K562 (cell line): ENCODE results near the gene EPHB6. TPM values are rescaled to one million over a fixed set of nuclear protein-coding genes. Genes with fewer than 3 reads are reported as not detected.
A peak's percentile ranks its signal among the peaks of the same experiment; 100 is the strongest.

Source experiments
- BRD9 ChIP-seq: fragments of 450-650 bp; IDR thresholded peaks from 2 replicates; pipeline ENCODE4 v1.6.1; 2018; ENCODE audit warnings: low read depth; ENCODE audit not compliant: partially characterized antibody
- DMBX1 ChIP-seq: fragments of 250-450 bp; sonication (Bioruptor Pico); IDR thresholded peaks from 2 replicates; pipeline ENCODE4 v1.8.0; 2022; ENCODE audit warnings: inconsistent platforms, mild to moderate bottlenecking, moderate library complexity, borderline replicate concordance
- FOSL1 ChIP-seq: fragments of 200-800 bp; sonication (Bioruptor generic); conservative IDR thresholded peaks from 2 replicates; pipeline ENCODE4 v1.6.1; 2016; ENCODE audit warnings: missing genetic modification characterization, missing compliant biosample characterization
- FOXA3 ChIP-seq, 2 experiments: fragments of 450-650 bp in 1 of 2; sonication (generic) in 1 of 2; formaldehyde crosslinking; IDR thresholded peaks in 1 of 2; conservative IDR thresholded peaks in 1 of 2; 2 replicates each; pipeline versions ENCODE4 v1.4.0 to v1.8.0; 2020 to 2022; ENCODE audit warnings: mild to moderate bottlenecking in 2 of 2, missing genetic modification reagents in 1 of 2
- GABPB1 ChIP-seq: sonication (generic); formaldehyde crosslinking; IDR thresholded peaks from 2 replicates; pipeline ENCODE4 v1.8.0; 2022; ENCODE audit warnings: mild to moderate bottlenecking, missing genetic modification reagents
- GABPB2 ChIP-seq: fragments of 250-450 bp; sonication (Bioruptor Pico); conservative IDR thresholded peaks from 2 replicates; pipeline ENCODE4 v1.5.1; 2021; ENCODE audit warnings: mild to moderate bottlenecking
- HMBOX1 ChIP-seq: sonication (generic); IDR thresholded peaks from 2 replicates; pipeline ENCODE4 v1.6.1; 2016
- HSF4 ChIP-seq: fragments of 250-450 bp; sonication (Bioruptor Pico); IDR thresholded peaks from 2 replicates; pipeline ENCODE4 v2.1.2; 2022; ENCODE audit warnings: mild to moderate bottlenecking, moderate library complexity, borderline replicate concordance
- KLF16 ChIP-seq: IDR thresholded peaks from 2 replicates; pipeline ENCODE4 v1.6.1; 2016; ENCODE audit warnings: antibody characterized with exemption
- MAX ChIP-seq: sonication (generic); formaldehyde crosslinking; IDR thresholded peaks from 2 replicates; pipeline ENCODE4 v1.9.0; 2022; ENCODE audit warnings: mild to moderate bottlenecking, missing genetic modification reagents
- MBD2 ChIP-seq: sonication (generic); IDR thresholded peaks from 2 replicates; pipeline ENCODE4 v1.6.1; 2016; ENCODE audit warnings: low read depth, borderline replicate concordance
- MCM5 ChIP-seq: fragments of 450-650 bp; IDR thresholded peaks from 2 replicates; pipeline ENCODE4 v1.6.1; 2016; ENCODE audit warnings: low read depth
- MED1 ChIP-seq: sonication (generic); formaldehyde crosslinking; IDR thresholded peaks from 2 replicates; pipeline ENCODE4 v1.8.1; 2023; ENCODE audit warnings: missing genetic modification reagents, borderline replicate concordance
- MXI1 ChIP-seq: IDR thresholded peaks from 2 replicates; pipeline ENCODE4 v1.6.1; 2011; ENCODE audit warnings: low read depth, mild to moderate bottlenecking, improper control_type of control experiment, low read length
- NFE2L1 ChIP-seq: fragments of 450-650 bp; IDR thresholded peaks from 2 replicates; pipeline ENCODE4 v1.6.1; 2016; ENCODE audit warnings: missing genetic modification characterization, low read depth, mild to moderate bottlenecking, missing compliant biosample characterization, moderate library complexity, borderline replicate concordance
- NFIX ChIP-seq: fragments of 250-450 bp; sonication (Bioruptor Pico); IDR thresholded peaks from 2 replicates; pipeline ENCODE4 v1.4.0; 2020; ENCODE audit warnings: low read depth, mild to moderate bottlenecking, moderate library complexity
- NR2C2 ChIP-seq, 2 experiments: fragments of 200-800 bp in 1 of 2; sonication (Bioruptor generic) in 1 of 2; sonication (generic) in 1 of 2; formaldehyde crosslinking in 1 of 2; IDR thresholded peaks; 2 replicates each; pipeline versions ENCODE4 v1.6.1 to v1.8.0; 2016 to 2022; ENCODE audit warnings: mild to moderate bottlenecking in 1 of 2, missing compliant biosample characterization in 1 of 2, missing genetic modification characterization in 1 of 2, missing genetic modification reagents in 1 of 2
- PML ChIP-seq: IDR thresholded peaks from 2 replicates; pipeline ENCODE4 v1.6.1; 2012; ENCODE audit warnings: low read length, inconsistent platforms
- RBM17 ChIP-seq: fragments of 200-400 bp; formaldehyde crosslinking; IDR thresholded peaks from 2 replicates; pipeline ENCODE4 v1.6.1; 2017; ENCODE audit warnings: low read depth, mild to moderate bottlenecking, low read length, borderline replicate concordance
- RBM34 ChIP-seq: fragments of 200-400 bp; formaldehyde crosslinking; IDR thresholded peaks from 2 replicates; pipeline ENCODE4 v1.6.1; 2018; ENCODE audit warnings: low read length, borderline replicate concordance; ENCODE audit not compliant: insufficient read depth
- SMAD1 ChIP-seq: fragments of 150-350 bp; IDR thresholded peaks from 2 replicates; pipeline ENCODE4 v1.6.1; 2014; ENCODE audit warnings: low read length, low read depth; ENCODE audit not compliant: partially characterized antibody
- TAF1 ChIP-seq: IDR thresholded peaks from 2 replicates; pipeline ENCODE4 v1.6.1; 2011; ENCODE audit warnings: mild to moderate bottlenecking, low read length, moderate library complexity; ENCODE audit not compliant: insufficient read depth, control insufficient read depth, severe bottlenecking; ENCODE audit errors: extremely low read depth
- TRIM28 ChIP-seq: fragments of 450-650 bp; IDR thresholded peaks from 2 replicates; pipeline ENCODE4 v1.6.1; 2017
- U2AF2 ChIP-seq: fragments of 200-400 bp; formaldehyde crosslinking; optimal IDR thresholded peaks from 2 replicates; pipeline ENCODE3; 2017; ENCODE audit warnings: low read depth, mild to moderate bottlenecking, low read length
- ZFP91 ChIP-seq: sonication (generic); formaldehyde crosslinking; IDR thresholded peaks from 2 replicates; pipeline ENCODE4 v1.8.0; 2022; ENCODE audit warnings: mild to moderate bottlenecking, missing genetic modification reagents
- ZFPM2 ChIP-seq: fragments of 250-450 bp; sonication (Bioruptor Pico); IDR thresholded peaks from 2 replicates; pipeline ENCODE4 v1.5.1; 2022; ENCODE audit warnings: mild to moderate bottlenecking
- polyA plus RNA-seq, 8 experiments: library from polyadenylated mRNA; depleted of rRNA in 4 of 8; stranded (reverse) in 5 of 8; unstranded in 3 of 8; fragments of >200 nt; fragmentation: Nextera tagmentation in 2 of 8; fragmentation: Illumina TruSeq in 1 of 8; extraction: Ambion mirVana in 2 of 8; extraction: Trizol in 1 of 8; gene quantifications; 2 replicates each; pipeline versions ENCODE4 v1.2.1 to v1.2.3, GENCODE V29; 2011 to 2014; ENCODE audit warnings: inconsistent platforms in 1 of 8, missing spikeins in 1 of 8
- total RNA-seq, 7 experiments: library from RNA; depleted of rRNA in 6 of 7; stranded (reverse); fragments of >200 nt in 6 of 7; fragmentation: Illumina TruSeq in 2 of 7; extraction: Trizol in 2 of 7; gene quantifications; 2 replicates each; pipeline versions ENCODE4 v1.2.1 to v1.2.3, GENCODE V29; 2011 to 2021; ENCODE audit warnings: low replicate concordance in 1 of 7

The EPHB6 gene
- total and polyA plus RNA-seq, 9 of the 15 experiments (the other 6 are each of a cell fraction or from before 2014, with no cell fraction given): 1.4 to 123 (median 7.6) TPM

GRCh38 chr7:142808802-142809583, 45.9 kb upstream of the EPHB6 start (continued):
- no peak; the same call in 1 of the 2 replicates for TF ChIP-seq ZFP91 (CRISPR knock-in tag)
- no peak for TF ChIP-seq RBM34
- peak; percentile 74 for TF ChIP-seq MBD2
- TF ChIP-seq GABPB2 (CRISPR knock-in tag): no peak
- TF ChIP-seq NFIX (CRISPR knock-in tag): no peak
- peak; percentile 10; the same call in 1 of the 2 replicates for TF ChIP-seq HMBOX1
- no peak for TF ChIP-seq ZFPM2
- no peak for TF ChIP-seq TRIM28
- no peak for TF ChIP-seq NFE2L1 (tag)
- 0 out of 2 replicates have a peak, but pooled peaks have one; percentile 15 for TF ChIP-seq DMBX1 (CRISPR knock-in tag)
- no peak for TF ChIP-seq MXI1
- TF ChIP-seq U2AF2: no peak
- no peak for TF ChIP-seq HSF4
- TF ChIP-seq FOXA3 (CRISPR knock-in tag; conservative IDR thresholded peaks at IDR 0.05 in 1 of 2, IDR thresholded peaks at IDR 0.05 in 1 of 2): 0 out of 4 replicates have a peak, but pooled peaks of 1 of the 2 experiments have one; percentile 14
- no peak for TF ChIP-seq MED1 (CRISPR knock-in tag)
- TF ChIP-seq BRD9: no peak
- peak; percentile 50 for TF ChIP-seq MAX (CRISPR knock-in tag)
- peak; percentile 84 for TF ChIP-seq GABPB1
- peak; percentile 97 for TF ChIP-seq FOSL1 (tag)
- peak; percentile 47 for TF ChIP-seq TAF1
- TF ChIP-seq KLF16: 0 out of 2 replicates have a peak, but pooled peaks have one; percentile 35
- no peak for TF ChIP-seq NR2C2 (CRISPR knock-in tag; IDR thresholded peaks at IDR 0.05)
- TF ChIP-seq NR2C2 (tag; IDR thresholded peaks at IDR 0.05): no peak; the same call in 1 of the 2 replicates
- TF ChIP-seq SMAD1: no peak
- no peak for TF ChIP-seq RBM17
- 0 out of 2 replicates have a peak, but pooled peaks have one; percentile 21 for TF ChIP-seq PML
- no peak for TF ChIP-seq MCM5
